GM21390 (cell line): Measurements from ENCODE around the gene PHETA2.

Source experiments
- ATAC-seq: cut with Tn5 transposase; IDR thresholded peaks from one replicate; pipeline ENCODE4 v1.9.1; 2021; ENCODE audit not compliant: unreplicated experiment

The PHETA2 gene, protein sequence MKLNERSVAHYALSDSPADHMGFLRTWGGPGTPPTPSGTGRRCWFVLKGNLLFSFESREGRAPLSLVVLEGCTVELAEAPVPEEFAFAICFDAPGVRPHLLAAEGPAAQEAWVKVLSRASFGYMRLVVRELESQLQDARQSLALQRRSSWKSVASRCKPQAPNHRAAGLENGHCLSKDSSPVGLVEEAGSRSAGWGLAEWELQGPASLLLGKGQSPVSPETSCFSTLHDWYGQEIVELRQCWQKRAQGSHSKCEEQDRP

DNA sequence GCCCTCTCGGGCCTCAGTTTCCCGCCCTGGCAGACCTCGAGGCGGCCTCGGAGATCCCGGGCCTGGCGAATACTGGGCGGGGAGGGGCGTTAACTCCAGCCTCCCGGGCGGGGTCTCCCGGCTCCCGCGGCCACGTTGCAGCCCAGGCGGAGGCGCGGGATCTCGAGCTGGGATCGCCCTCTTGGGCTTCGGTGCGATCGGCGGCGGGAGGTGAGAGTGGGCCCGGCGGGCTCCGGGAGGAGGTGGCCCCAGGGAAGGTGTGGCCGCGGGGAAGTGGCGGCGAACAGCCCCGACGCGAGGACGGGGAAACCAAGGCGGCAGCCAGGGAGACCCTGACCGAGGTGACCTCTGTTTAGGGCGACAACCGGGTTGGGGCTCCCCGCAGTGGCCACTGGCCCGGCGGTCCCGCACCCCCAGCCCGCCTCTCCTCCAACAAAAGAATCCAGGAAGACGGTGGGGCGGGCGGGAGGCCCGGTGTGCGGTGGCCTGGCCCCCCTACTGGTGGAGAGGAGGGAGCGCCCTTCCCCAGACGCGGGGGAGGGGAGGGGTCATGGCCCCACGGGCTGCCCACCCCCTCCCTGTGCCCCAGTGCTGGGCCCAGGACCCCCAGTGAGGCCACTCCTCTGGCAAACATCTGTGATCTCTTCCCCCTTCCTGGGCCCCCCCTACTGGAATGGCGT is at the start of gene PHETA2:
TSS of gene PHETA2 (plus strand) at position 117 of the 680 bp plus-strand sequence. CDS start 3,046 bp downstream, outside the sequence.
- no peak for ATAC-seq

DNA sequence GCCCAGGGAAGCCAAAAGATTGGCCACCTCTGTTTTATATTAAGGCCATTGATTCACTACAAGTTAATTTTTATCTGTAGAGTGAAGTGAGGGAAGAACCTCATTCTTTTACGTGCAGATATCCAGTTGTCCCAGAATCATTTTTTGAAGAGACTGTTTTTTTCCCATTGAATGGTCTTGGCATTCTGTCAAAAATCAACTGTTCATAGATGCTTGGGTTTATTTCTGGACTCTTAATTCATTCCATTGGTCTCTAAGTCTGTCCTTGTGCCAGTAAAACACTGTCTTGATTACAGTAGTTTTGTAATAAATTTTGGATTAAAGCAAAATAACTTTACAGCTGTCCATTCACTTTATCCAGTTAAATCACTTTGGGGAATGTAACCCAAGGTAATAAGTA is 48.6 kb upstream of the PHETA2 start:
- no peak for ATAC-seq

DNA sequence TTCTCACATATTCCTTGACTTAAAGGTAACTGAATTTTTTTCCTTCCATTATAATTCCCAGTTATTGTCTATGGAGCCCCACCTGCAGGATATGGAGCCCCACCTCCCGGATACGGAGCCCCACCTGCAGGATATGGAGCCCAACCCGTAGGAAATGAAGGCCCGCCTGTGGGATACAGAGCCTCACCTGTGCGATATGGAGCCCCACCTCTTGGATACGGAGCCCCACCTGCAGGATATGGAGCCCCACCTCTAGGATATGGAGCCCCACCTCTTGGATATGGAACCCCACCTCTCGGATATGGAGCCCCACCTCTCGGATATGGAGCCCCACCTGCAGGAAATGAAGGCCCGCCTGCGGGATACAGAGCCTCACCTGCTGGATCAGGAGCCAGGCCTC is 47.3 kb upstream of the PHETA2 start:
- ATAC-seq: no peak

DNA sequence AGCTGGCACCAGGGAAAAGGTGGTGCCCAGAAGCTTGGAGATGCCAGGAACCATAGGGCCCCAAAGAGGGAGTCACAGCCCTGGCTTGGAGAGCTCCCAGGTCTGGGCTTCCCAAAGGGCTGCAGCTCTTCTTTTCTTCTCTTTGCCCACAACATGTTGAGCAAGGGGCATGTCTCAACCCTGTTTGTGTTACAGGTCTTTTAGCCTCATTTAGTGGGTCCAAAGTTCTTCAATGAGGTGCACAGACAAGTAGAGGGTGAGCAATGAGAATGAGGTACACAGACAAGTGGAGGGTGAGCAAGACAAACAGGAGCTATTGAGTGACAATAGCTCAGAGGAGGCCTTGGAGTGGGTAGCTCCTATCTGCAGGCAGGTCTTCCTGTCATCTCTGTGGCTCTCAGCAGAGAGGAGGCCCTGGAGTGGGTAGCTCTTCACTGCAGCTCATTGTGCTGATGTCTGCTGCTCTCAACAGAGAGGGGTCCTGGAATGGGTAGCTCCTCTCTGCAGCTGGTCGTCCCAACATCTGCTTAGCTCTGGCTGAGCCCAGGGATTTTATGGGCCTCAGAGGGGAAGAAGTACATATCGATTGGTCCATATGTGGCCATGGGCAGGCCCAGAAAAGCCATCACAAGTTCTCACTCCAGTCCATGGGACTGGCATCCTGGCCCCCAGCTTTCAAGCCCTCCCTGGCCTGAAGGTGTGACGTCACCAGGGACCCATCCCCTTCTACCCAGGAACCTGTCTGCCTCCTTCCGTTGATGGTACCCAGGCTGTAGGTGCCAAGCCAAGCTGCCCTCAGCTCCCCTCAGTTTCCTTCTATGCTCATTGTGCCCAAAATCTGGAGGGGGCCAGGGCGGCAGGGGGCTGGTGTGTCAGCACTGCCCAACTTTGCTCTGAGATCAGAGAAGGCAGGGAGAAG is 40.5 kb upstream of the PHETA2 start:
- no peak for ATAC-seq

DNA sequence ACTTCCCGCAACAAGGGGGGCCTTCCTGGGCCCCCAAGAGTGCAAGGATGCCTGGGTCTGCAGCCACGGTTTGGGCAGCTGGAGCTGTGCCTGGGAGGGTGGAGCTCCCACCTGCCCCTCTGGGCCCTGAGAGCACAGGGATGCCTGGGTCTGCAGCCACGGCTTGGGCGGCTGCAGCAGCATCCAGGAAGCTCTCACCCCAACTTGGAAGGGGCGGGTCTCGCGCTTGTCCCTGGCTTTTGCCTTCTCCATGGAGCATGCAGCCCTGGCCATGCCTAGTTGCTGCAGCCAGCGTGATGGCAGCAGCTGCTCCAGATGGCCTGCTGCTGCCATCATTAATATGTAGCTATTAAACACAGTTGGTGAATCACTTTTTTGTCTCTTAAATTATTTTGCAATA is 38.8 kb upstream of the PHETA2 start:
- no peak for ATAC-seq

DNA sequence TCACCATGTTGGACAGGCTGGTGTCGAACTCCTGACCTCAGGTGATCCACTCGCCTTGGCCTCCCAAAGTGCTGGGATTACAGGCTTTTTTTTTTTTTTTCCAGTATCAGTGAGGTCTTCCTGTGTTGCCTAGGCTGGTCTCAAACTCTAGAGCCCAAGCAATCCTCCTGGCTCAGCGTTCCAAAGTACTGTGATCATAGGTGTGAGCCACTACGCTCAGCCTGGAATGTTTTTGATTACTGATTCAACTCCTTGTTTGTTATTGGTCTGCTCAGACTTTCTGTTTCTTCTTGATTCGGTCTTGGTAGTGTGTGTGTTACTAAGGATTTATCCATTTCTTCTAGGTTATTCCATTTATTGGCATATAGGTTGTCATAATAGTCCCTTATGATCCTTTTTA is 34.8 kb upstream of the PHETA2 start:
- ATAC-seq: no peak

DNA sequence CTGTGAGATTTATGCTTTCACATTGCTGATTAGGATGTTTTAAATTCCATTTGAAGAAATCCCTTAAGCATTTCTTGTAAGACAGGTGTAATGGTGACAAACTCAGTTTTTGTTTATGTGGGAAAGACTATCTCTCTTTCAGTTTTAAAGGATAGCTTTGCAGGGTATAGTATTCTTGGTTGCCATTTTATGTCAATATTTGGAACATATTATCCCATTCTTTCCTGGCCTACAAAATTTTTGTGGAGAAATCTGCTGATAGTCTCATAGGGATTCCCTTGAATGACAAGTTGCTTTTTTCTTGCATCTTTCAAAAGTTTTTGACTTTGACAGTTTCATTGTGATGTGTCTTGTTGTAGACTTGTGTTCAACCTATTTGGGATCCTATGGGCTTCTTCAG is 32.3 kb upstream of the PHETA2 start:
- no peak for ATAC-seq

DNA sequence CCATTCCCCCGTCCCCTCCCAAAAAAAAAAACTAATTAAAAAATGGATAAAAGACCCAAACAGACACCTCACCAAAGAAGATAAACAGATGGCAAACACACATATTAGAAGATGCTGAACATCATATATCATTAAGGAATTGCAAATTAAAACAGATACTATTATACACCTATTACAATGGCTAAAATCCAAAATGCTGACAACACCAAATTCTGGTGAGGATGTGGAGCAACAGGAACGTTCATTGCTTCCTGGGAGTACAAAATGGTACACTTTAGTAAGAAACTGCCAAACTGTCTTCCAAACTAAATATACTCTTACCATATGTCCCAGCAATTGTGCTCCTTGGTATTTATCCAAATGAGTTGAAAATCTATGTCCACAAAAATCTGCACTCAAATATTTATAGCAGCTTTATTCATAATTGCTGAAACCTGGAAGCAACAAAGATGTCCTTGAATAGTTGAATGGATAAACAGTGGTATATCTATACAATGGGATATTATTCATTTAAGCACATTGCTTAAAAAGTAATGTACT is 23.3 kb upstream of the PHETA2 start:
- ATAC-seq: no peak

DNA sequence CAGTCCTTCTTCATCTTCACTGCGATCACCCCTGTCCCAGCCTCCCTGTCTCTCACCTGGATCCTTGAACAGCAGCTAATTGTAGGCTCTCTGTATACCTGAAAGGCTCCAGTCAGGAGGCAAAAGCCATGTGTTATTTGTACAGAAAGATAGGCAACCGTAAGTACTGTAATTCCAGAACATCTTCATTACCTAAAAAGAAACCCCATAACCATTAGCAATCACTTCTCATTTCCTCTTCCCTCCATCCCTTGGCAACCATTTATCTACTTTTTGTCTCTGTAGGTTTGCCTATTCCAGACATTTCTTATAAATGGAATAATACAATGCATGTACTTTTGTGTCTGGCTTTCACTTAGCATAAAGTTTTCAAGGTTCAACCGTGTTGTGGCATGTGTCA is 21.3 kb upstream of the PHETA2 start:
- ATAC-seq: no peak

DNA sequence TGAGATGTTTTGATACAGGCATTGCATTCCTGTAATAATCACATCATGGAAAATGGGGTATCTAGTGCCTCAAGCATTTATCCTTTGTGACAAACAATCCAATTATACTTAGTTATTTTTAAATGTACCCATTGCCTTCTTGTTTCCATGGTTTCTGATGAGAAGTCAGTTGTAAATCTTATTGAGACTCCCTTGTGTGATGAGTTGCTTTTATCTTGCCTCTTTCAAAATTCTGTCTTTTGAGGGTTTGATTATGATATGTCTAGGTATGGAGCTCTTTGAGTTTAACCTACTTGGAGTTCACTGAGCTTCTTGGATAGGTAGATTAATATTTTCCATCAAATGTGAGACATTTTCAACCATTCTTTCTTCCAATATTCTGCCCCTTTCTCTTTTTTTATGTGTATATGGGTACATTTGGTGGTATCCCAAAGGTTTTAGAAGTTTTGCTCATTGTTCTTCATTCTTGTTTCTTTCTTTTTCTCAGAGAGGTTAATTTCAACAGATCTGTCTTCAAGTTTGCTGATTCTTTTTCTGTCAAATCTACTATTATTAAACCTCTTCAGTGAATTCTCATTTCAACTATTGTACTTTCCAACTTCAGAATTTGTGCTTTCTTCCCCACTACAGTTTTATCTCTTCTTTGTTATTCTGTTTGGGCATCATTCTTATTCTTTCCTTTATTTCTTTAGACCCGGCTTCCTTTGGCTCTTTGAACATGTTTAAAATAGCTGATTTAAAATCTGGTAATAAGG is 17.1 kb upstream of the PHETA2 start:
- no peak for ATAC-seq

DNA sequence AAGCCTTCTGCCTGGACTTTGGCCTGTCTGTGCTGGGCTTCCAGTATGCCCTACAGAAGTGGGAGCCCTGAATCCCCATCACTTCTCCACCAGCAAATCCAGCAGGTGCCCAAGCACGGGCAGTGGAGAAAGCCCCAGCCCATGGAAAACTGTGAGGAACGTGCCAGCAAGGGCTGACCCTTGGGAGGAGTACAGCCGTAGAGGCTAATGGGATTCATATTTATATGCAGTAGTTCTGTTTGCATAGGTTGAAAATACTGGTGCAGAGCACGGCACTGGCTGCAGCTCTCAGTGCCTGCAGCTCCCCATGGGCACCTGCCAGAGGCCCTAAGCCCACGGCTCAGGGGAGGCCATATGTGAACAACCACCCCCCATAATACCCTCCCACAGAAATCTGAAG is 13.6 kb upstream of the PHETA2 start:
- no peak for ATAC-seq

DNA sequence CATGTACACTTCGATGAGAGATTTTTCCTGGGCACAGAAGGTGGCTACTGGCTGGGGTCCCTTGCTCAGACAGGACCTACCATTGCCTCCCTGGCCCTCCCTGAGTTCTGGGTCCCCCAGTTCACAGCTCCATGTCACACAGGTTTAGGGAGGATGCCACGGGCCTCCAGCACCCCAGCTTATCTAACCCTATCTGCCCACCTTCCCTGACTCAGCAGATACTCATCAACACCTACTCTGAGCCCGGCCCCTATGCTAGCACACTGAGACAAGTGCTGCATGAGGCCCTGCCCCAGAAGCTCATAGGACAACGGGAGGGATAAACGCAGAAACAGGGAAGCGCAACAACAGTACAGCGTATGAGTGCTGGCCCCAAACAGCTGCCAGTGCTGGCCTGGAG is 13.0 kb upstream of the PHETA2 start:
- no peak for ATAC-seq

DNA sequence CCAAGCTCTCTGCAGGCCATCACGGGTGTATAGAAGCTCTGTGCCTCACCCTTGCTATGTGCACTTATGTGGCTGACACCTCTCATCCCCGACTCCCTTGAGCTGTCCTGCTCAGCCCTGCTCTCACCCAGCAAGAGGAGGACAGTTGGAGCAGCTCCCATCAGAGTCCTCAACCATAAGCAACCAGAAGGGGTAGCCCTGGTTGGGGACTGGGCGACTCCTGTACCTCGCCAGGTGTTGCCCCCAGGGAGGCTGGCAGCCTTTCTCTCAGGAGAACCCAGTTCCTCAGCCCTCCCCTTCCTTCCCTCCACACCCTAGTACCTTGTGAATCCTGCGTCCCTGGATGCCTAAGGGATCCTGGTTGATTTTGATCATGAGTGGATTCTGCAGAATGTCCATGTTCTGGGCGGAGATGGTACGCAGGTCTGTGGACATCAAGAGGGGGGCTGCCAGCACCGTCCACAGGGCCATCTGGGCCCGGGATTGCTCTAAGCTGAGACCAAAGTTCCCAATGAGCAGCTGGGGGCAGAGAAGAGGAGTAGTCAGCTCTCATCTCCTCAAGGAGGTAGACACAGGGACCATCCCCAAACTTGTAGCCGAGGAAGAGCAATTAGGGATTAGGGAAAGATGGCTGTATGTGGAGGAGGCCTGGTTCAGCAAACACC is 11.4 kb upstream of the PHETA2 start:
- no peak for ATAC-seq

DNA sequence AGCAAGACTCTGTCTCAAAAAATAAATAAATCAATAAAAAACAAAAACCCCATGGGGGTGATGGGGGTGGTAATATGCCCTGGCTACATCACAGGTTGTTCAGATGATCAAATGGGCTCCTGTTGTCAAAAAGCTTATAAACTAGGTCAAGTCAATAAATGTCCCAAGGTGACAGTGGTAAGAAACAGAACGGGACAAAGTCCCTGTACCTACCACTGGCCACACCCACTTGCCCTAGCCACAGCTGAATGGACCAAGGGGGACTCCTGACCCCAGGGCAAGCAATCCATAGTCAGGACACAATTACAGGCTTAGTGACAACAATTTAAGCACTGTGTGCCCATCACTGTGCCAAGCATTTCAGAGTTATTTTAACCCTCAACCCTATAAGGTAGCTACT is 9.4 kb upstream of the PHETA2 start:
- ATAC-seq: no peak

DNA sequence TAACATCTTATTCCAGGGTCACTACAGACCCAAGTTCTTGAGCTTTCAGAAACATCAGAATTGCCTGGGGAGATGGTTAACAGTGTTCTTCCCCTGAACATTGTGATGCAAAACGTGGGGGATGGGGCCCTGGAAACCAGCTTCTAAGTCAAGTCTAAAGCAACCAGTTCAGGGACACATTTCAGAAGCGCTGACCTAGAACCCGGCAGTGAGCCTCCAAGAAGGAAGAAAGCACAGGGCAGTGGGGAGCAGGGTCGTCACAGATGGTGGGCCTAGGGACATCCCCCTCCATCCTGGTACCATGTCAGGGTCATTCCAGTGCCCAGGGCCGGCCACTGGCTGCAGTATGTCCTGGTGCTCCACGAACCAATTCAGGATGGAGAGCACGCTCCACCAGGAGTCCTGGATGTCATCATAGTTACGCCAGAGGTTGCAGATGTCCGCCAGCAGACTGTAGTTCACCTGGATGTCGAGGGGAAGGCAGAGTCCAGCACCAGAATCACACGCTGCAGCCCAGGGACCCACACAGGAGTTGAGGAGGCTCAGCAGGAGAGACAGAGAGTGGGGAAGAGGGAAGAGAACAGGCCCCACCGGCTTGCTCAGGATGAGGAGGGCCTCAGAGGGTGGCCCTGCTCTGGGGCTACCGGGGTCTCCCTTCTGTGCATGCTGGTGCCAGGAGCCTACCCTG is 8.5 kb upstream of the PHETA2 start:
- ATAC-seq: no peak

DNA sequence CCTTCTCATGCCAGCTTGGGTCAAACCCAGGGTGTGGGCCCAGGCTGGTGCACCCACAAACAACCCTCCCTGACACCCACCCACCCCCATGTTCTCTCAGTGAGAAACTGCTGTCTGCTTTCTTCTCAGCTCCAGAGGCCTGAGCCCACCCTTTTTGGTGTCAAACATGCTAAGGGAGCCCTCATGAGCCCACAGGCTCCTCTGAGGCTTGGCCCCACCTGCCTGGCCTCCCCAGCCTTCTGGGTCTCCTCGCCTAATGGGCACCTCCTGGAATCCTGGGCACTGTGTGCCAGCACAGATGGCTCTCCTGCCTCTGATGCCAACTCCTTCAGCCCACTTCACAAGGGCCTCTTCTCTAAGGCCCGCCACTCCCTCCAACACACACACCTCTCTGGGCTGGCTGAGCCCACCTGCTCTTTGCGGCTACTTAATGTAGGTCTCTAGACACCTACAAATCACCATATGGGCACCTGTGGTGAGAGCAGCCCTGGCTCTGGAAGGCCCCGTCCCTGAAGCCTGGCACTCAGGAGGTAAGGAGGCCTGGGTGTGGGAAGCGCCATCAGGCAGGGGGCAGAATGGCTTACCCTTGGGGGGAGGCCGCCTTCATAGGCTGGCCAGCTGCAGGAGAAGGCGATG is 7.8 kb upstream of the PHETA2 start:
- no peak for ATAC-seq

DNA sequence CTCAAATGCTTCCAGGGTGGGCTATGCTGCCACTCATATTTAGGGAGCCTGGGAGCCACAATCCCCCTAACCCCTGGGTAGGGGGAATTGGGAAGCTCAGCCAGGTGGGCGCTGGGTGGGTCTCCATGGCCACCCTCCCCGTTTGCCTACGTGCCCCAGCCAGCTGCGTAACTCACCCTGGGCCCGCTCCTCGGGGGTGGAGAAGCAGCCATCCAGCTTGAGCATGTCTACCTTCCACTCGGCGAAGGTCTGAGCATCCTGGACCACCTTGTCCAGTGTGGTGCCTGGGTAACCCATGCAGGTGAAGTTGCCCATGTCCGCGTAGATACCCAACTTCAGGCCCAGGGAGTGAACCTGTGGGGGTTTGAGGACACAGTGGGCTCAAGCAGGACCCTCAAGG is 7.1 kb upstream of the PHETA2 start:
- no peak for ATAC-seq

DNA sequence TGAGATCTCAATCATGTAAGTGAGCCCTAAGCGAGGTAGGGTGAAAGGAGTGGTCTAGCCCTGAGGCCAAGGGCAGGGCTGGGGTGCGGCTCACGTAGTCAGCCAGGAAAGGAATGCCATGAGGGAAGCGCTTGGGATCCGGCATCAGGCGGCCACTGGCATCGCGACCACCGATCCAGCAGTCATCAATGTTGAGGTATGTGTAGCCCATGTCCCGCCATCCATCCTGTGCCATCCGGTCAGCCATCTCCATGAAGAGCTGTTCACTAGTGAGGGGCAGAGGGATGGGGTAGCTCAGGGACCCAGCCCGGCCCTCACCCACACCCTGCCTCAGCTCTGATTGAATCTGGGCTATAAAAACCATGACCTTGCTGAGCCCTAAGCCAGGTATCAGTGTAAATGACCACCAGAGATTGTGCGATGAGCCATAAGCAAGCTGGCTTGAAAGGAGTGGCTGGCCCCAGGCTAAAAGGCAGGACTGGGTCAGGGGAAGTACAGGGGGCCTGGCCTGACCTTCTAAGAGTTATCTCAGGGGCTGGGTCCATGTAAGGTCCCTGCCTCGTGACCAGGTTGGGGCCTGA is 6.3 kb upstream of the PHETA2 start:
- no peak for ATAC-seq

DNA sequence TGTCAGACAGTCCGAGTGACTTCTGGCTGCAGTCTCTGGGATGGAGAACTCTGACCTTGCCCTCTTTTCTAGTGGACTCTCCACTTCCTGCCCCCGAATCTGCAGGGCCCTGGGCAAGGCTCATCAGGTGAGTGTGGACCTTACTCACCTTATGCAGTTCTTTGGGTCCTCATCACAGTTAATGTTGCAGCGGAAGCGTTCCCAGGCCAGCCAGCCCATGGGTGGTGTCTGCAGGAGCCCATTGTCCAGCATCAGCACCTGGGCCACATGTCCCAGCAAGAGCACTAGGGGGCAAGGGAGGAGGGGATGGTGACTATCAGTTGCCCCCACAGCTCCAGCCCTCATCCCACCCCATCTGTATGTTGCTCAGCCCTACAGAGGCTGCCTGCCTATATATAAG is 5.8 kb upstream of the PHETA2 start:
- no peak for ATAC-seq
